ENCODE data around the gene DDX10.
A peak's percentile ranks its signal among the peaks of the same experiment; 100 is the strongest.
"Not testable (repeated sequence)": the region's sequence is repeated elsewhere in the genome, so short reads cannot be mapped to it uniquely, and the experiment has no call there.

DDX10 gene

DNA sequence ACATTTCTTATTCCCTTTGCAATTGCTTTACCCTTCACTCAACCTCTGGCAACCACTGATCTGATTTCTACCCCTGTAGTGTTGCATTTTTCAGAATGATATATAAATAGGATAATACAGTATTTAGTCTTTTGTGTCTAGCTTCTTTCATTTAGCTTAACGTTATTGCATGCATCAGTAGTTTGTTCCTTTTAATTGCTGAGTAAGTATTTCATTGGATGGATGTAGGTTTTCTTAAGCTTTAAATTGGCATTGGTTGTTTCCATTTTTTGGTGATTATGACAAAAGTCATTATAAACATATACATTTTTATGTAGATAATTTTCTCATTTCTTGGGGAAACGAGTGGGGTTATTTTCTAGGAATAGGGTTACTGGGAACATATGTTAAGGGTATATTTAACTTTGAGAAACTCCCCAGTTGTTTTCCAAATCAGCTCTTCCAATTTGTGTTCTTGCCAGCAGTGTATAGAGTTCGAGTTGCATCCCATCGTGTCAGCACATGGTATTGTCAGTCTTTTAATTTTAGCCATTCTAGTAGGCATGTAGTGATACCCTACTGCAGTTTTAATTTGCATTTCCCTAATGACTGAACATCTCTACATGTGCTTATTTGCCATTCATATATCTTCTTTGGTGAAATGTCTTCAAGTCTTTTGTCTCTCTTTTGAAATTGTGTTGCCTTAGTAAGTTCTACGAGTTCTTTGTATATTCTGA lies 60.3 kb downstream of the DDX10 start:
- no peak for DNase-seq

- no peak for DNase-seq
Observed at GRCh38 chr11:108726077-108726800, 61.4 kb downstream of the DDX10 start.

DNA sequence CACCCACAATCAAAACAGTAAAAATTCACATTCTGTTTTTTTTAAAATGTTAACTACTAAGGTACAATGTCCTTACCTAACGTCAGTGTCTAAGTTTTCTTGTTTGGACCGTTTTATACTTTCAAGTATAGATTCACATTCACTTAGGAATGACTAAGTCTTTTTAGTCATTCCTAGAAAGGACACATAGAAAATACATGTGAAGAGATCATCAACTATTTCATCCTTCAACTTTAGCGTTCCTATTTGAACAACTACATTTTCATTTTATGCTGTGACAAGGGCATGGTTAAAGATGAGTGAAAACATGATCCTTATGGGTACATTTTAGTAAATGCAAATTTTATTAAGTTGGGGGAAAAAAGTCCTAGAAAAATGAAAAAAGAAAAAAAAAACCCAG lies 62.8 kb downstream of the DDX10 start:
- no peak for DNase-seq

GRCh38 chr11:108729227-108729871 lies 64.5 kb downstream of the DDX10 start:
- no peak for DNase-seq

DNA sequence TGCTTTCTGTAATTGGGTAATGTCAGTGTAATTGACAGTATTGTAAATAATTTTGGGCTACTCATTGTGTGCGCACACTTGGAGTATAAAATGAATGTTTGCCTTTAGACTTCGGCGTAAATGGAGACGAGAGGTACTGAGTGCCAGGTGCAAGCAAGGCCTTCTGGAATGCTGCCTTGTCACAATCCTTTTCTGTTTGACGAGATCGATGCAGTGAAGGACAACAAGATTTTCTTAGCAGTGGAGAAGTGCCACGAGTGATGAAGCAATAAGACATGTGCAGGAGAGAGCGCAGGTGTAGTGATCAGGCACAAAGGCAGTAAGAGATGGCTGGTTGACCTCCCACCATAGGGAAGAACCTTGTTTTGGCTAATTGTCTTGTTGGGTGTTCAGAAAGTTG lies 67.5 kb downstream of the DDX10 start:
- no peak for DNase-seq

DNA sequence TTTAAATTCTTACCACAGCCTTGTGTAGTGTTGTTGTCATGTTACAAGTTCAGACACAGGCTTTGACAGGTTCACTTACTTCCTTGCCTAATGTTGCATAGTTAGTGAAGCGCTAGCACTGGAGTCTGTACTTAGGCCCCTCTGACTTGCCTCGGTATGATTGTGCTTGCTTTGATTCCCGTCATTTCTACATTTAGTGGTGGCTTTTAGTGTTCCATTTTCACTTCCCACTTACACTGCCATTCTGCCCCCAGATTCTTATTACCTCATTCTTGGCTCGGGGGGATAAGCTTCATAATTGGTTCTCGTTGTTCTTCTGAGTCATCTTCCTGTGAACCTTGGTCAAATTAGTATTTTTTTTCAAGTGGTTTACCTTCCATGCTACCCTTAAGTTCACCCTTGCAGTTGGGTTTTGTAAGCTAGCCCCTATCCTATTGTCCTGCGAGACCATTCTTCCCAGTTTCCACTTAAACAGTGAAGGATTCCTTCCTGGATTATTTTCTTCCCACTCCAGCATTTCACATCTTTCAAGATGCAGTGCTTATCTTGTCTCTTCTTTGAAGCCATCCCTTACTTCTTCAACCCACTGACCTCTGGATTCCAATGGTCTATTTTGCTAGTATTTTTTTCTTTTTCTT lies 68.7 kb downstream of the DDX10 start:
- no peak for DNase-seq

GRCh38 chr11:108734283-108734682 lies 69.4 kb downstream of the DDX10 start:
- DNase-seq: no peak

DNA sequence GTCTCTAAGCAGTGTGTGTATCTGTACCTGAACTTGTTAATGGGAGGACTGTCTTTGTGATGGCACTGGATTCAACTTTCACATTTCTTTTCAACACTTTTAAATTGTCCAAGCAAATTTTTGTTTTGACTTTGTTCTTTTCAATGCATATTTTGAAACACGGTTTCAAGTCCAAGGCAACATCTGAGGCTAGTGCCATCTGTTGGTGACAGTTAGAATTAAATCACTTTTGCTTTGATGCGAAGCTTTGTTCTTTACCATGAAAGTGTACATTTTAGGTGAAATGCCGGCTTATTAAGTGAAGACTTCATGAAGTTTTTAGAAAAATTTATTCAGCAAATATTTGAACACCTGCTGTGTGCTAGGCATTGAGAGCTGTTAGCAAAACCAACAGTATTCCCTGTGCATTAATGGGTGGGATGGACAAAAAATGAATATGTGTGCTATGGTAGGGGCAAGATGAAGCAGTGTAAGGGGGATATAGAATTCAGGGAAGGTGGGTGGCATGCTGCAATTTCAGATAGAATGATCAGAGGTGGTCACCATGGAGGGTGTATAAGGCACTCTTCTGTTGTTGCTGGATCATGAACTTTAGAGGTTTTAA lies 70.2 kb downstream of the DDX10 start:
- no peak for DNase-seq

GRCh38 chr11:108740132-108740531 lies 75.3 kb downstream of the DDX10 start:
- not testable (repeated sequence) for DNase-seq

DNA sequence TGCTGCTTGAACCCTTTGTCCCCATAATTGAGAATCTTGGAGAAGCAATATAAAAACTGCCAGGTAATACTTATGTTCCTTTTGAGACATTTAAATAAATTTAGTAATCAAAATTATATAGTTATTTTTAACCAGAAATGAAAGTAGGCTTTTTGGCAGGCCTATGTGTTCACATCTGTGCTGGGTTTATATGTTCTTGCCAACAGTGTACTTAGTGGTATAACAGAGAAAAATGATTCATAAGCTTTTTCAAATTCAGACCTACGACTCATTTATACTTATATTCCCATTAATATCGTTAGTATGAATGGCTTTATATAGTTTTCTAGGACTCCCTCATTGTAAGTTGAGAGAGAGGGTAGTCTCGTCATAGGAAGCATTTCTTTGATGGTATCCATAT lies 79.0 kb downstream of the DDX10 start:
- no peak for DNase-seq

DNA sequence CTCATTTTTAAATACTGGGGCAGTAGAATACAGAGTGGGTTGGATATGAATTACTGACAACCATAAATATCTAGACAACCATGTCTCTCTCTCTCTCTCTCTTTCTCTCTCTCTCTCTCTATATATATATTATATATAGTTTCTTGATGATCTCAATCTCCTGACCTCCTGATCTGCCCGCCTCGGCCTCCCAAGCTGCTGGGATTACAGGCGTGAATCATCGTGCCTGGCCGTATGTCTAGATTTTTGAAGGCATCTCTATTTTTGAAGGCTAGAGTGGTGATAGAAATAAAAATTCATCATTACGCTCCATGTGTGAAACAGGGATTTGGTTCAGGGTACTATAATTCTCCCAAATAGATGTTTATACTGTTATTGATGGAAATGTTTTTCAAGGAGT lies 84.1 kb downstream of the DDX10 start:
- no peak for DNase-seq

- no peak for DNase-seq
Observed at GRCh38 chr11:108751444-108751843, 86.6 kb downstream of the DDX10 start.

DNA sequence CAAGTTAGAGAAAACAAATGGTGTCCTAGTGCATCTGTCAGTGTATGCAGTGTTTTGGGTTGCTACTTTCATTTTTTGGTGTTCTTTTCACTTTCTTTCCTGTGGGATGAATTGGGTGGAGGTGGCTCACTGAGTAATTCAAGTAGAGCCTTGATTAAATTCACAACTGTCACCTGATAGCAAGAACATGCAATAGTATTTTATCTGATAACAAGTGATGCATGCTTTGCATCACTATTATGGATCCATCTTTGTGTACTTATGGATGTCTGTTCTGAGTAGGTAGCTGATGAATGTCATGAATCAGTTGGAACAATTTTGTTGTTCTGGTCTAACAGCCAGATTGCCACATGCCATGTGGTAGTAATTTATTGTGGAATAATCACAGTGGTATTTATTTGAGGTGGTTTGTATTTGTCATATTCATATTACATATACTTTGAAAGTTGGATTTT lies 87.5 kb downstream of the DDX10 start:
- no peak for DNase-seq

DNA sequence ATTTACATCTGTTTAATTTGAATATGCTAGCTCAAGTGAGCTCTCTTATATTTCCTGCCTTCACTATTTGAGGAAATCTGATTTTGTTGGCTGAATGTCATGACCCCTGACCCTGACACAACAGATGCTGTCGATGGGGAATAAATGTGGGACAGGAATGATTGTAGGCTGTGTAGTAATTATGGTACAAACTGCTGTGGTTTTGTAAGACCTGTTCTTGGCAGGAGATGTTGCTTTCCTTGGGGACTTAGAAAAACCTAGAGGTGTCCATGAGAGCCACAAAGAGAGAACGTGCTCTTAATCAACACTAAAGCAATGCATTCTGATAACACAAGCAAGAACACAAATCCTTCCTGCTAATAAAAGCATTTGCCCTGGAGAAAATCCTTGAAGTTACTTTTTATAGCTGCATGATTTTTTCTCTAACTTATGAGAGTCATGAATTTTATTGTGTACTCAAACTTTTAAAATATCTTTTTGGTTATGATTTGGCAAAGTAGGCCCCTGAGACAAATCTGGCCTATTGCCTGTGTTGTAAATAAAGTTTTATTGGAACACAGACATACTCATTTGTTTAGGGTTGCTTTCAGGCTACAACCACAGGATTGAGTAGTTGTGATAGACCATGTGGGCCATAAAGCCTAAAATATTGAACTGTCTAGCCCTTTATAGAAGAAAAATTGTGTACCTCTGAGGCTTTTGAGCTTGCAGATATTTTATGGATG lies 90.2 kb downstream of the DDX10 start:
- peak; percentile 49 for DNase-seq

DNA sequence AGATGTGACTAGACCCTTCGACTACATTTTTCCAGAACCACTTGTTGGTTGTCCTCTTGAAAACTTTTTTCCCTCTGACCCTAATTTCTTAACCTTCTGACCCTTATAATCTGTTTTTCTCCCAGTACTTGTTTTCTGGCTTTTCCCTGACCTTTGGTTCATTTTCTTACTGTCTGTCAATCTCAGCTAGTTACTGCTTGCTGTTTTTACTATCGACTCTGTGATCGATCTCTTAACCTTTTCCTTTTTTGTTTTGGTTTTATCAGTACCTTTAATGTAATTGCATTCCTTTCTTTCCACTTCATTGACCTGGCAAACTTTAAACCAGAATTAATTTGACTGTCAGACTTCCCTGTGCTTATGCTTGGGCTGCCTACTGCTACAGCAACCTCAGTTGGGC lies 92.8 kb downstream of the DDX10 start:
- DNase-seq: no peak

GRCh38 chr11:108758458-108758857 lies 93.6 kb downstream of the DDX10 start:
- no peak for DNase-seq

DNA sequence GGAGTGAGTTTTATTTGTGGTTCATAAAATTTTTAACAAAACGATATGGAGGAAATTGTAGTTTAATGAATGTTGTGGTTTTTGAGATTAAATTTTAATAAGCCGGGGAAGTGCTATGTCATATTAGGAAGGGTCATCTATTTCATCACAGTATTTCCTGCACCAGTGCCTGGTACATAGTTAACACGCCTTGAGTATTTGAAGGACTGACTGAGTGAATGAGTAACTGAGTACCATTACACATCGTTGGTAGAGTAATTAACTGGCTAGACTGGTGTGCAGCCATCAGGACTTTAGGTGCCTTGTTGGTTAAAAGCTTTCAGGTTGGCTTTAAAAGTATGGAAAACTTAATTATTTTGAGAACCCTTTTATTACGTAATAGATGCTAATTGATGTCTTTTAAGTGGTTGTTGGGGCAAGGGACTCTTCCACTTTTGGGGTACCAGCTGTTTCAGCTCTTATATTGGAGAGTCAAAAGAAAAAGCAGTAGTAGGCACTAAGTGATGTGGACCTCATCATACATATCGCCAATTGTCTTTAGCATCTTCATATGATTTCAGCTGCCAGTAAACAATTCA lies 101.8 kb downstream of the DDX10 start:
- DNase-seq: no peak

DNA sequence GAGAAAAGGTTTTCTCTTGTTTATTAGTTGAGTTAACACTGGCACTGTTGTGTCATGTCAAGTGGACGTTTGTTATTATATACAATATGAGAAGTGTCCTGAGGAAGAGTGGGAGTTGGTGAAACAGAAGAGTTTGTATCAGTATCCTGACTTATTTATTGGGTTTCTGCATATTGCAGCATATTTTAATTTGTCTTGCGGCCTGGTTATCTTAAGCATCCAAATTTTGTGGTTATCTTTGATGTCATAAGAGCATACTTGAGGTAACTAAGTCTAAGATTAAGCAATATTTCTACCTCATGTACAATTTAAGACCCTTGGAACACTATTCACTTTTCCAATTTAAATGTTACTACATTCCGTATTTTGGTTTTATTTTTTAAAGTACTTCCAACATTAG lies 103.5 kb downstream of the DDX10 start:
- DNase-seq: no peak

DNA sequence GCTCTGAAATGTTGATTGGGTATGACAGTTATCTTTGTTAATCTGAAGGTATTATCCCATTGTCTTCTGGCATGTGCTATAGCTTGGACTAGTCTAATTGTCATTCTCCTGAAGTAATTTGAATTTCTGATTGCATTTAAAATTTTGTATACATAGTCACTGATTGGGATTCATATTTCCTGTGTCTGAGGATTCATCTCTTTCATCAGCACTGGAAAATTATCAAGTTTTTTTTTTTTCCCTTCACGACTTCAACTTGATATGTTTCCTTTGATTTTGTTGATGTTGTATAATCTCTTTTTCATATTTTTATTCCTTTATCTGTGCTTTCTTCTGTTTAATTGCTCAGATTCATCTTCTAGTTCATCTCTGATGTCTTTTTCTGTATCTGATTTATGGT lies 104.1 kb downstream of the DDX10 start:
- DNase-seq: no peak

- DNase-seq: no peak
Observed at GRCh38 chr11:108774037-108774730, 109.3 kb downstream of the DDX10 start.

DNA sequence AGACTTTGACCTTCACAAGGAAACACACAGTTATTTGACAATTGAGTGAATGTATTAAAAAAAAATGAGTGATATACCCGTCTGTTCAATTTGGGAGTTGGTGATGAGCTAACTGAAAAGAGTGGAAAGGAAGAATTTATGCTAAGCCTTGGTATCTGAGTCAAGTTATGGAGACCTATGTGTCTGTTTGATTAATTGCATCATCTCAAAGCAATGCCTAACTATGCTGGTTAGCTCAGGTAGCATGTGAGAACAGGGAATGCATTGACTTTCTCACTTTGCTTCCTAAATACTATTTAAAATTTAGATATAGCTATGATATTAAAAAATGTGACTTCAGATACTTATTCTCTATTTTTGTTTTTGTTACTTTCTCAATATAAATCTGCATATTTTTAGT lies 110.5 kb downstream of the DDX10 start:
- no peak for DNase-seq

Data from left hindlimb (tissue), 1 donor.